Hepatocyte (in vitro differentiated cells): Measurements from ENCODE around the gene TTC38.

Experiments
- EZH2 ChIP-seq: fragments of 200-600 bp; sonication (generic); IDR thresholded peaks from 2 replicates; pipeline ENCODE4 v1.6.1; 2016; ENCODE audit warnings: antibody characterized with exemption, mild to moderate bottlenecking, borderline replicate concordance
- EZH2phosphoT487 ChIP-seq: fragments of 200-600 bp; sonication (generic); IDR thresholded peaks from one replicate; pipeline ENCODE4 v1.6.1; 2018; ENCODE audit warnings: antibody characterized with exemption, mild to moderate bottlenecking, low read depth, moderate library complexity; ENCODE audit not compliant: unreplicated experiment, severe bottlenecking
- TF ChIP-seq, protein P1 (sequence below): fragments of 200-600 bp; sonication (generic); IDR thresholded peaks from 2 replicates; pipeline ENCODE4 v1.5.1; 2016; ENCODE audit warnings: antibody characterized with exemption, mild to moderate bottlenecking; ENCODE audit not compliant: poor library complexity

DNA sequence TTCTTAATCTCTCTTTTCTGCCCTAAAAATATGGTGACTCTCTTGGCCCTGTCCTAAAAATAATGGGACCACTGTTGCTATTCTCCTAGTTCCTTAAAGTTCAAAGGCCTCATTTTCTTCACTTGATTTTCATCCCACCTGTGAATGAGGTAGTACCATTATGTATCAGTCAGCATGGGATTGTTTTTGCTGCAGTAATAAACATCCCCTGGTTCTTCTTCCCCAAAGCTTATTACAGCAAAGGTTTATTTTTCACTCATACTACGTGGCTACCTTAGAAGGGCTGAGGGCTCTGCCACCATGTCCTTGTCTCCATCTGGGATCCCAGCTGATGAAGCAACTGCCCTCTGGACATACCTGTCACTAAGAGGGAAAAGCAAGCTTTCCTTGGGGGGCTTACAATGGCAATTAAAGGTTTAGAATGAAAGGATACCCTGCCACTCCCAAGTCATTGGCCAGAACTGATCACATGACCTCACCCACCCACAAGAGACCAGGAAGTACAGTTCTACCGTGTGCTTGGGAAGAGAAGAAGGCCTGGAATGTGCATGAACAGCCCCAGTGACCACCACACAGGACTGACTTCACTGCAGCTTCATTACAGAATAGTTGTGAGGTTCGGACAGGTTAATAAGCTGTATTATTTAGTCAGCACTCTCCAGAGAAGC lies 7.8 kb downstream of the TTC38 start:
- TF ChIP-seq, protein P1, sequence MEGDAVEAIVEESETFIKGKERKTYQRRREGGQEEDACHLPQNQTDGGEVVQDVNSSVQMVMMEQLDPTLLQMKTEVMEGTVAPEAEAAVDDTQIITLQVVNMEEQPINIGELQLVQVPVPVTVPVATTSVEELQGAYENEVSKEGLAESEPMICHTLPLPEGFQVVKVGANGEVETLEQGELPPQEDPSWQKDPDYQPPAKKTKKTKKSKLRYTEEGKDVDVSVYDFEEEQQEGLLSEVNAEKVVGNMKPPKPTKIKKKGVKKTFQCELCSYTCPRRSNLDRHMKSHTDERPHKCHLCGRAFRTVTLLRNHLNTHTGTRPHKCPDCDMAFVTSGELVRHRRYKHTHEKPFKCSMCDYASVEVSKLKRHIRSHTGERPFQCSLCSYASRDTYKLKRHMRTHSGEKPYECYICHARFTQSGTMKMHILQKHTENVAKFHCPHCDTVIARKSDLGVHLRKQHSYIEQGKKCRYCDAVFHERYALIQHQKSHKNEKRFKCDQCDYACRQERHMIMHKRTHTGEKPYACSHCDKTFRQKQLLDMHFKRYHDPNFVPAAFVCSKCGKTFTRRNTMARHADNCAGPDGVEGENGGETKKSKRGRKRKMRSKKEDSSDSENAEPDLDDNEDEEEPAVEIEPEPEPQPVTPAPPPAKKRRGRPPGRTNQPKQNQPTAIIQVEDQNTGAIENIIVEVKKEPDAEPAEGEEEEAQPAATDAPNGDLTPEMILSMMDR: no peak
- TF ChIP-seq EZH2 (no peak), EZH2phosphoT487 (no peak)
